KMS-11 (cell line): Measurements from ENCODE around the gene OR9Q1.

Source experiments
- H2AFZ ChIP-seq: fragments of 200-600 bp; sonication (generic); 2 replicates; pipeline ENCODE4 v1.6.1; 2016; ENCODE audit warnings: antibody characterized with exemption, mixed run types, low read depth
- H3K27ac ChIP-seq: fragments of 200-600 bp; sonication (generic); 2 replicates; pipeline ENCODE4 v1.6.1; 2016; ENCODE audit warnings: mild to moderate bottlenecking, mixed run types
- H3K27me3 ChIP-seq: fragments of 200-600 bp; sonication (generic); 2 replicates; pipeline ENCODE4 v1.6.1; 2017; ENCODE audit warnings: mild to moderate bottlenecking, low read depth, mixed run types, moderate library complexity; ENCODE audit not compliant: insufficient read depth
- H3K36me3 ChIP-seq: fragments of 200-600 bp; sonication (generic); 2 replicates; pipeline ENCODE4 v1.6.1; 2017; ENCODE audit warnings: mild to moderate bottlenecking, mixed run types; ENCODE audit not compliant: insufficient read depth
- H3K4me1 ChIP-seq: fragments of 200-600 bp; sonication (generic); 2 replicates; pipeline ENCODE4 v1.6.1; 2016; ENCODE audit warnings: mild to moderate bottlenecking, low read depth, mixed run types; ENCODE audit not compliant: poor library complexity, severe bottlenecking
- H3K4me2 ChIP-seq: fragments of 200-600 bp; sonication (generic); 2 replicates; pipeline ENCODE4 v1.7.0; 2016; ENCODE audit warnings: mild to moderate bottlenecking, mixed run types
- H3K4me3 ChIP-seq: fragments of 200-600 bp; sonication (generic); IDR thresholded peaks from 2 replicates; pipeline ENCODE4 v1.6.1; 2017; ENCODE audit warnings: low read depth, low read length, mixed read lengths; ENCODE audit not compliant: insufficient read depth
- H3K79me2 ChIP-seq: fragments of 200-600 bp; sonication (generic); 2 replicates; pipeline ENCODE4 v1.6.1; 2016; ENCODE audit warnings: low read depth, mixed run types; ENCODE audit not compliant: insufficient read depth
- H3K9ac ChIP-seq: fragments of 200-600 bp; sonication (generic); 2 replicates; pipeline ENCODE4 v1.6.1; 2016; ENCODE audit warnings: mild to moderate bottlenecking, mixed run types
- H4K20me1 ChIP-seq: fragments of 200-600 bp; sonication (generic); 2 replicates; pipeline ENCODE4 v1.6.1; 2016; ENCODE audit warnings: mild to moderate bottlenecking, mixed run types; ENCODE audit not compliant: insufficient read depth
- CTCF ChIP-seq: fragments of 200-600 bp; sonication (generic); conservative IDR thresholded peaks from 2 replicates; pipeline ENCODE4 v1.6.1; 2017; ENCODE audit warnings: low read depth, mild to moderate bottlenecking, antibody characterized with exemption, low read length, moderate library complexity, mixed read lengths

OR9Q1 gene

GRCh38 chr11:58030653-58031052 is 7.0 kb downstream of the OR9Q1 start, which contains the start of gene OR6Q1:
Gene OR6Q1, plus strand, starts transcription at chr11:58030953. Its CDS starts 0 bp downstream, at chr11:58030953.
- H3K36me3 ChIP-seq = no peaks in the 10 kb centered on the region
- H3K27ac ChIP-seq = no peak within 1 kb of the TSS
- H3K4me1 ChIP-seq = no peaks in the 10 kb centered on the region
- H3K27me3 ChIP-seq = no peaks in the 10 kb centered on the region
- no peak within 1 kb of the TSS for H3K4me2 ChIP-seq
- TF ChIP-seq CTCF = no peak
- no peak within 1 kb of the TSS for H2AFZ ChIP-seq
- no peak within 1 kb of the TSS for H3K4me3 ChIP-seq
- H4K20me1 ChIP-seq = no peaks in the 10 kb centered on the region
- H3K9ac ChIP-seq = no peak within 1 kb of the TSS
- no peaks in the 10 kb centered on the region for H3K79me2 ChIP-seq

DNA sequence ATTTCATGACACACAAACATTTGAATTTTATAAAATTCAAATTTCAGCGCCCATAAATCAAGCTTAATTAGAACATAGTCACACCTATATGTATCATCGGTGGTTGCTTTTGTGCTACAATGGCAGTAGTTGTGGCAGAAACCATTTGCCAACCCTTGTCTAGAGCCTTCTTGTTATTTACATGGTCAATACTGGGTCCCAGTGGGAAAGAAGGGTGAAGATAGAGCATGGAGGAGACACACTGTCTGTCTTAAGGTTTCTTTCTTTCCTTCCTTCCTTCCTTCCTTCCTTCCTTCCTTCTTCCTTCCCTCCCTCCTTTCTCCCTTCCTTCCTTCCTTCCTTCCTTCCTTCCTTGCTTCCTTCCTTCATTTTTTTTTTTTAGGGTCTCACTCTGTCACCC is 10.8 kb downstream of the OR9Q1 start:
- Histone ChIP-seq H3K27me3 (no peaks in the 10 kb centered on the region), H3K36me3 (no peaks in the 10 kb centered on the region), H3K27ac (no peak overlapping the region), H3K79me2 (no peaks in the 10 kb centered on the region), H3K4me2 (no peak overlapping the region), H3K4me3 (no peak overlapping the region), H3K4me1 (no peaks in the 10 kb centered on the region), H2AFZ (no peak overlapping the region), H4K20me1 (no peaks in the 10 kb centered on the region), H3K9ac (no peak overlapping the region)
- TF ChIP-seq CTCF = no peak

DNA sequence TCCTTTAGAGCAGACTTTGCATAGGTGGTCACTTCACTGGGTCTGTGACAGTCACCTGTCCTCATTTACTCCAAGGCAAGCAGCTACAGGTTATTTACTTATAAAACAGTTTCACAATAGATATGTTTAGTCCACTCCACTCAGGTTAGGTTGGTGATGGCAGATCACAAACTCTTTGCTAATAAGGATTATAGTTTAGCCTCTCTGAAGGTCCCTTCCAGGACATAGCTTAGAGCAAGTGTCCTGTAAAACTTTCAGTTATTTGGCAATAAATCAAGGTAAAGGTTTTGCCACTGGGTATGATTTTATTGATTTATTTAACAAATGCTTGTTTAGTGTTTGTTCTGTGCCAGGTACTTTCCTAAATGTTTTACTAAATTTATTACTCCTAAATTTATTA is 15.9 kb downstream of the OR9Q1 start:
- Histone ChIP-seq H3K79me2 (no peaks in the 10 kb centered on the region), H3K4me2 (no peak overlapping the region), H3K4me3 (no peak overlapping the region), H3K9ac (no peak overlapping the region), H3K27me3 (no peaks in the 10 kb centered on the region), H4K20me1 (no peaks in the 10 kb centered on the region), H3K27ac (no peak overlapping the region), H3K4me1 (no peaks in the 10 kb centered on the region), H2AFZ (no peak overlapping the region), H3K36me3 (no peaks in the 10 kb centered on the region)
- no peak for TF ChIP-seq CTCF

DNA sequence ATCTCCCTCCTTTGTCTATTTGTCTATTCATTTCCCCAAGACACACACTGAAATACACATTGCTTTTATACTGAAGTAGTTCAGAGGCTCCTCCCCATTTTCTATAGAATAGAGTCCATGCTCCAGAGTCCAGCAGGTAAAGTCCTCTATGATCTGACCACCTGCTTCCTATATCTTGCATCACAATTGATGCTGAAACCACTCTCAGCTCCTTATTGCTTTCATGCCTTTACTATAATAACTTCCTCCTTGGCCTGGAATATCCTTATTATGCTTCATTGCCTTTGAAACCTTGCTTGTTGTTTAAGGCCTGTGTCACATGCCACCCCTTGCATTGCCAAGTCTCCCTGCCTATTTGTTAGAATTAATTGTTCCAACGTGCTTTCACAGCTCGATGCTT is 19.7 kb downstream of the OR9Q1 start:
- Histone ChIP-seq H3K79me2 (no peaks in the 10 kb centered on the region), H3K4me1 (no peaks in the 10 kb centered on the region), H4K20me1 (no peaks in the 10 kb centered on the region), H3K4me3 (no peak overlapping the region), H2AFZ (no peak overlapping the region), H3K9ac (no peak overlapping the region), H3K27me3 (no peaks in the 10 kb centered on the region), H3K4me2 (no peak overlapping the region), H3K36me3 (no peaks in the 10 kb centered on the region), H3K27ac (no peak overlapping the region)
- TF ChIP-seq CTCF = no peak

DNA sequence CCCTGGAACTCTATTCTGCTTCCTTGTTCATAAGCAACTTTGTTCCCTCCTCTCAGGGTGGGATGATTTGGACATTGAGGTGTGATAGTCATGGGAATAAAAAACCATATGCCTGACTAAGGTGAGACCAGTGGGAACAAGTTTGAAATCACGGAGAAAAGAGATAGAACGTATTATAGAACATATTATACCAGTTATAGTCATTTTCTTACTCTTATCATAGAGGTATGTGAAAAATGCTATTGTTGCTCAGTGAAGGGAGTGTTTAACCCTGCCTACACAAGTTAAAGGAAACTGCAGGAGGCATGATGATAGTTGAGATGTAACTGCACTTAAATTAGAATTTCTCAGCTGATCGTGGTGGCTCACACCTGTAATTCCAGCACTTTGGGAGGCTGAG is 22.6 kb downstream of the OR9Q1 start:
- Histone ChIP-seq H4K20me1 (no peaks in the 10 kb centered on the region), H3K4me2 (no peak overlapping the region), H3K9ac (no peak overlapping the region), H3K36me3 (no peaks in the 10 kb centered on the region), H3K4me3 (no peak overlapping the region), H3K4me1 (no peaks in the 10 kb centered on the region), H3K27me3 (no peaks in the 10 kb centered on the region), H3K27ac (no peak overlapping the region), H3K79me2 (no peaks in the 10 kb centered on the region), H2AFZ (no peak overlapping the region)
- no peak for TF ChIP-seq CTCF
